ENCODE data around the gene ZFR2.

DNA sequence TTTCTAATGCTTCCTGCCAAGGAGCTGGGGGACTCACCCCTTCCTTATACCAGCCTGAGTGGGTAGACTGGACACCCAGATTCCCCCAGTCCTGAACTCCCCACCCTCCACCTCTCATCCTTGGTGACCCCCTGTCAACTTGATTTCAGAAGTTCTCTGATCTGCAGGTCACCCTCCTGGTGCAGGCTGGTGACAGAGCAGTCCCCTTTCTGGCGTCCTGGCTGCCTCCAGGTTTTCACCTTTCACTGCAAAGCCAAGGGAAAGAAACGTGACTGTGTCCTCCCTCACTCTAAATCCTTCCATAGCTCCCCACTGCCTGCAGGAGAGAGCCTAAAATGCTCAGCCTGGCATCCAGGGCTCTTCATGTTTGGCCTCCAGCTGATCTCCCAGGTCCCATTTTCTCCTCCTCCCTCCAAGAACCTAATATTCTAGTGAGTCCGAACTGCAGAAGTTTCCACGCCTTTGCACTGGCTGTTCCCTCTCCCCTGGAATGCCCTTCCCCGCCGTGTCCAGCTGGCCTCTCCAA lies 78.6 kb downstream of the ZFR2 start:
- TF ChIP-seq POLR2A (IDR thresholded peaks at IDR 0.05; ENCODE audit: low read depth, low read length): no peak
- TF ChIP-seq CTCF (IDR thresholded peaks at IDR 0.05 in 2 of 3, conservative IDR thresholded peaks at IDR 0.05 in 1 of 3; ENCODE audit: control insufficient read depth in 2 of 3, extremely low read depth in 1 of 3, insufficient read depth in 1 of 3, low read depth in 3 of 3, low read length in 3 of 3): no peak
- no peak for TF ChIP-seq EP300 (IDR thresholded peaks at IDR 0.05; ENCODE audit: borderline replicate concordance in 1 of 2, control insufficient read depth in 1 of 2, low read depth in 2 of 2, low read length in 2 of 2)
